GM12878 (cell line): ENCODE data around the gene FIZ1. TPM values are rescaled to one million over a fixed set of nuclear protein-coding genes. Genes with fewer than 3 reads are reported as not detected.

ENCODE experiments used
- ATAC-seq: fragments of 200-7000 bp; cut with Tn5 transposase; 3 replicates; pipeline ENCODE4 v1.9.1; 2020; ENCODE audit warnings: mild to moderate bottlenecking, moderate library complexity
- BruUV-seq: library from RNA; stranded (reverse); fragments of 400-500 nt; replicated peaks from 2 replicates; lab custom pipeline; 2021; lab: Mats Ljungman, UMichigan
- CTCF ChIA-PET: fragments of 300-600 bp; sonication (Branson Sonifier 250); formaldehyde crosslinking; extraction: SDS; loops from one replicate; lab custom pipeline; 2021; ENCODE audit warnings: inconsistent platforms; lab: Yijun Ruan, JAX
- POLR2A ChIA-PET: fragments of 350-600 bp; formaldehyde crosslinking; extraction: SDS; loops from one replicate; lab custom pipeline; 2021; ENCODE audit warnings: inconsistent platforms; lab: Charles Lee
- RAD21 ChIA-PET: fragments of 300-600 bp; sonication (Branson Sonifier 250); formaldehyde crosslinking; loops from one replicate; lab custom pipeline; 2023; ENCODE audit warnings: antibody characterized with exemption; ENCODE audit not compliant: unreplicated experiment; lab: Charles Lee
- SMC1A ChIA-PET: fragments of 300-600 bp; sonication (Branson Sonifier 250); formaldehyde crosslinking; loops from one replicate; lab custom pipeline; 2023; ENCODE audit not compliant: unreplicated experiment, uncharacterized antibody; lab: Charles Lee
- DNase-seq: peaks from one replicate; pipeline ENCODE4 v3.0.0-alpha.2; 2011; ENCODE audit warnings: low read depth, low spot score
- FAIRE-seq: peaks from 3 replicates; lab custom pipeline; 2011; peaks lifted over from hg19 to GRCh38; lab: Jason Lieb, UNC
- H2AFZ ChIP-seq: 2 replicates; pipeline ENCODE4 v1.6.0; 2011; ENCODE audit warnings: low read depth, low read length, control low read depth; ENCODE audit not compliant: control insufficient read depth
- H3K27ac ChIP-seq: 2 replicates; pipeline ENCODE4 v1.5.1; 2011; ENCODE audit warnings: control low read depth; ENCODE audit not compliant: control insufficient read depth, insufficient read depth
- H3K27me3 ChIP-seq, 2 experiments: replicated peaks in 1 of 2; 2 replicates each; pipeline versions ENCODE4 v1.6.0 to v1.6.1; 2011; ENCODE audit warnings: low read length in 1 of 2; ENCODE audit not compliant: control insufficient read depth in 2 of 2, insufficient read depth in 2 of 2
- H3K36me3 ChIP-seq, 2 experiments: 2 replicates each; pipeline ENCODE4 v1.5.1; 2011; ENCODE audit warnings: low read length in 1 of 2; ENCODE audit not compliant: control insufficient read depth in 2 of 2, insufficient read depth in 2 of 2
- H3K4me1 ChIP-seq: 2 replicates; pipeline ENCODE4 v1.6.1; 2011; ENCODE audit warnings: mild to moderate bottlenecking, low read length, moderate library complexity, mixed read lengths; ENCODE audit not compliant: control insufficient read depth, insufficient read depth
- H3K4me2 ChIP-seq: 2 replicates; pipeline ENCODE4 v1.6.0; 2011; ENCODE audit warnings: control low read depth; ENCODE audit not compliant: control insufficient read depth, insufficient read depth
- H3K4me3 ChIP-seq: fragments of 200-600 bp; sonication (generic); 2 replicates; pipeline ENCODE4 v1.5.1; 2016
- H3K79me2 ChIP-seq: 2 replicates; pipeline ENCODE4 v1.6.0; 2011; ENCODE audit warnings: low read length; ENCODE audit not compliant: control insufficient read depth, insufficient read depth
- H3K9ac ChIP-seq: 2 replicates; pipeline ENCODE4 v1.8.0; 2011; ENCODE audit warnings: low read length, control low read depth, mixed read lengths; ENCODE audit not compliant: control insufficient read depth, insufficient read depth
- H3K9me3 ChIP-seq: replicated peaks from 3 replicates; pipeline ENCODE4 v1.5.1; 2011; ENCODE audit warnings: mild to moderate bottlenecking, low read length; ENCODE audit not compliant: control insufficient read depth, insufficient read depth
- H4K20me1 ChIP-seq: 2 replicates; pipeline ENCODE4 v1.6.0; 2011; ENCODE audit not compliant: control insufficient read depth, insufficient read depth
- CEBPZ ChIP-seq: fragments of 150-350 bp; IDR thresholded peaks from 2 replicates; pipeline ENCODE4 v1.6.1; 2016; ENCODE audit warnings: low read depth, low read length
- EP300 ChIP-seq, 2 experiments: fragments of 150-350 bp in 1 of 2; IDR thresholded peaks; 2 replicates each; pipeline ENCODE4 v1.6.1; 2011 to 2012; ENCODE audit warnings: low read depth in 2 of 2, low read length in 2 of 2, borderline replicate concordance in 1 of 2, improper control_type of control experiment in 1 of 2, inconsistent platforms in 1 of 2; ENCODE audit not compliant: control insufficient read depth in 1 of 2
- JUNB ChIP-seq: IDR thresholded peaks from 2 replicates; pipeline ENCODE4 v1.6.1; 2016; ENCODE audit warnings: antibody characterized with exemption, mild to moderate bottlenecking
- MYB ChIP-seq: fragments of 150-350 bp; IDR thresholded peaks from 2 replicates; pipeline ENCODE4 v1.6.1; 2014; ENCODE audit warnings: mild to moderate bottlenecking, low read depth, low read length, borderline replicate concordance
- NKRF ChIP-seq: fragments of 450-650 bp; conservative IDR thresholded peaks from 2 replicates; pipeline ENCODE4 v1.6.1; 2017; ENCODE audit warnings: mild to moderate bottlenecking, moderate library complexity
- PKNOX1 ChIP-seq: fragments of 450-650 bp; IDR thresholded peaks from 2 replicates; pipeline ENCODE4 v1.6.1; 2016; ENCODE audit warnings: mild to moderate bottlenecking
- RUNX3 ChIP-seq: IDR thresholded peaks from 2 replicates; pipeline ENCODE4 v1.6.1; 2012; ENCODE audit warnings: low read length, inconsistent platforms
- ZNF274 ChIP-seq: IDR thresholded peaks from one replicate; pipeline ENCODE4 v1.8.0; 2011; ENCODE audit not compliant: insufficient read length, insufficient read depth
- ZNF622 ChIP-seq: fragments of 450-650 bp; IDR thresholded peaks from 2 replicates; pipeline ENCODE4 v1.6.1; 2017; ENCODE audit warnings: mild to moderate bottlenecking, inconsistent platforms
- ZZZ3 ChIP-seq: IDR thresholded peaks from 2 replicates; pipeline ENCODE4 v1.6.1; 2011; ENCODE audit warnings: low read depth; ENCODE audit not compliant: control insufficient read depth, insufficient read length
- WGBS: methylation state at CpG from one replicate; pipeline ENCODE4 v1.1.6; 2016; ENCODE audit warnings: low lambda C conversion rate; ENCODE audit not compliant: insufficient replicate concordance, insufficient coverage; ENCODE audit errors: missing lambda C conversion rate; 5-methylcytosine and 5-hydroxymethylcytosine counted together
- in situ Hi-C: fragments of 300-500 bp; cut with MboI; formaldehyde crosslinking; loops from 9 replicates; pipeline ENCODE4 v1.14.3; 2018; ENCODE audit warnings: mixed read lengths
- intact Hi-C: fragments of 100-400 bp; cut with micrococcal nuclease; formaldehyde crosslinking; loops from one replicate; pipeline ENCODE4 v1.14.2; 2022; ENCODE audit not compliant: unreplicated experiment
- polyA plus RNA-seq, 11 experiments: library from polyadenylated mRNA; depleted of rRNA in 4 of 11; unstranded in 6 of 11; stranded (reverse) in 5 of 11; fragments of >200 nt; fragmentation: Nextera tagmentation in 4 of 11; fragmentation: Illumina TruSeq in 1 of 11; extraction: Ambion mirVana in 4 of 11; extraction: Trizol in 1 of 11; gene quantifications; 1 replicate in 1 of 11; 2 replicates in 10 of 11; pipeline versions ENCODE4 v1.2.1 to v1.2.3, GENCODE V29; 2011 to 2016; ENCODE audit warnings: inconsistent platforms in 2 of 11, missing spikeins in 2 of 11, low read depth in 1 of 11
- total RNA-seq, 4 experiments: library from RNA; depleted of rRNA in 3 of 4; stranded (reverse); fragments of >200 nt in 3 of 4; fragmentation: Illumina TruSeq in 1 of 4; extraction: Trizol in 1 of 4; gene quantifications; 2 replicates each; pipeline versions ENCODE4 v1.2.1 to v1.2.3, GENCODE V29; 2013 to 2021

Gene FIZ1
- total and polyA plus RNA-seq, 10 of the 15 experiments (the other 5 are each of a cell fraction or from before 2014, with no cell fraction given): 0.60 to 16.8 (median 4.2) TPM

- ATAC-seq (no peak), FAIRE-seq (no peak), DNase-seq (no peak)
- intact Hi-C loops: no loop called here
- Histone ChIP-seq H3K79me2 (no peaks in the 10 kb centered on the region), H3K4me1 (no peaks in the 10 kb centered on the region), H3K4me3 (no peak overlapping the region), H3K36me3 (peaks cover 0 to 8% of the 10 kb centered on the region in 2 experiments; a peak in 1 of 4 replicates), H3K9ac (no peak overlapping the region), H3K27me3 (no peaks in the 10 kb centered on the region), H4K20me1 (no peaks in the 10 kb centered on the region), H3K27ac (no peak overlapping the region), H3K4me2 (no peak overlapping the region), H2AFZ (no peak overlapping the region), H3K9me3 (peaks cover 2% of the 10 kb centered on the region; the same call in 2 of the 3 replicates)
- ChIA-PET RAD21 (no interaction called here), CTCF (no interaction called here), SMC1A (no interaction called here), POLR2A (no interaction called here)
- in situ Hi-C loops: no loop called here
- TF ChIP-seq PKNOX1: no peak
- TF ChIP-seq MYB: no peak
- TF ChIP-seq EP300 (IDR thresholded peaks at IDR 0.05; ENCODE audit: borderline replicate concordance in 1 of 2, control insufficient read depth in 1 of 2, low read depth in 2 of 2, low read length in 2 of 2): no peak
- TF ChIP-seq CEBPZ: no peak
- TF ChIP-seq ZZZ3: no peak
- no peak for TF ChIP-seq RUNX3
- TF ChIP-seq ZNF274: no peak
- TF ChIP-seq JUNB: no peak
- no peak for TF ChIP-seq NKRF
- TF ChIP-seq ZNF622: no peak
- BruUV-seq: no TSS peak
- 98% methylated on average over 37 of the region's 68 CpGs for WGBS
These were observed 6.1 kb downstream of the FIZ1 start for GRCh38 chr19:55593096-55593772.
